GM23338 (cell line): ENCODE results near the gene LRRC42.

Experiments
- EZH2 ChIP-seq: fragments of 200-600 bp; sonication (generic); IDR thresholded peaks from one replicate; pipeline ENCODE4 v1.8.0; 2017; ENCODE audit warnings: antibody characterized with exemption, mild to moderate bottlenecking, low read depth; ENCODE audit not compliant: unreplicated experiment
- EZH2phosphoT487 ChIP-seq: fragments of 200-600 bp; sonication (generic); IDR thresholded peaks from one replicate; pipeline ENCODE4 v1.8.1; 2018; ENCODE audit warnings: antibody characterized with exemption; ENCODE audit not compliant: unreplicated experiment
- JUNB ChIP-seq: IDR thresholded peaks from one replicate; pipeline ENCODE4 v1.6.1; 2016; ENCODE audit warnings: antibody characterized with exemption; ENCODE audit not compliant: unreplicated experiment
- NANOG ChIP-seq: IDR thresholded peaks from 2 replicates; pipeline ENCODE4 v1.6.1; 2016; ENCODE audit warnings: antibody characterized with exemption, borderline replicate concordance
- POLR2AphosphoS5 ChIP-seq: IDR thresholded peaks from 2 replicates; pipeline ENCODE4 v1.6.1; 2016; ENCODE audit warnings: antibody characterized with exemption, low read depth
- ZNF331 ChIP-seq: fragments of 250-450 bp; sonication (Bioruptor Pico); IDR thresholded peaks from 2 replicates; pipeline ENCODE4 v1.5.0; 2020; ENCODE audit warnings: low read depth, mild to moderate bottlenecking, moderate library complexity
- TF ChIP-seq, protein P1 (sequence below), 2 experiments: fragments of 200-600 bp in 1 of 2; sonication (generic) in 1 of 2; conservative IDR thresholded peaks; 2 replicates each; pipeline versions ENCODE4 v1.5.1 to v1.6.1; 2016 to 2017; ENCODE audit warnings: antibody characterized with exemption in 2 of 2, low read depth in 2 of 2, mild to moderate bottlenecking in 2 of 2, moderate library complexity in 1 of 2
- TF ChIP-seq, protein P2 (sequence below): IDR thresholded peaks from one replicate; pipeline ENCODE4 v1.6.1; 2018; ENCODE audit warnings: antibody characterized with exemption; ENCODE audit not compliant: unreplicated experiment
- TF ChIP-seq, protein P3 (sequence below): fragments of 250-450 bp; sonication (Bioruptor Pico); IDR thresholded peaks from 2 replicates; pipeline ENCODE4 v1.5.0; 2020; ENCODE audit warnings: mild to moderate bottlenecking, moderate library complexity
- TF ChIP-seq, protein P4 (sequence below): IDR thresholded peaks from 2 replicates; pipeline ENCODE4 v1.6.1; 2016; ENCODE audit warnings: antibody characterized with exemption

DNA sequence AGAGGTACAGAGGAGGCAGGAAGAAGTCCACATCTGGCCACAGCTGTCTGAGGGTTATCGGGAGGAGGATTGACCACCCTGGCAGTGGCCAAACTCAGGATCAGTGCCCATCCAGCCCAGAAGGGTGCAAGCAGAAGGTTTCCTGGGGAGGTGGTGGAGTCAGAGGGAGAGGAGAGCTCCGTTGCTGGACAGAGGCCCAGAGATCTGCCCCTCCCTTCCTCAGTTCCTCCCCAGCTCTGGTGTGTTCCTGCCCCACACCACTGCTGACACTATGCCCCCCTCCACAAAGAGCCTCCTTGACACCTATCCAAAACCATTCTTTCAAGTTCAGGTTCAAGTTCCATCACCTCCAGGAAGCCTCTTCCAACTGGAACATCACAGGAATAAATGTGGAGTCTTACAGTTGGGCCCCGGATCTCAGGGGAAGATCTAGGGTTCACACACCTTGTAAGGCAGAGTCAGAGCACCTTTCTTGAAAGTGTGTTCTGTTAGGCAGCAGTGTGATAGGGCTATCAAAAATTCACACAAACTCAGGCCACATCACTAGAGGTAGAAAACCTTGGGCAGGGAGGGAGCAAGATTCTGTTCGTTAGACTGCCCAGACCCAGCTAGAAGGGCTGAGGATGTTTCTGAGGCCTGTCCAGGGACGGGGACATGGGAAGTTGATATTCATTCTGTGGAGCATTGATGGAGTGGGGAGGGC is 64.4 kb downstream of the LRRC42 start:
- TF ChIP-seq, protein P1, sequence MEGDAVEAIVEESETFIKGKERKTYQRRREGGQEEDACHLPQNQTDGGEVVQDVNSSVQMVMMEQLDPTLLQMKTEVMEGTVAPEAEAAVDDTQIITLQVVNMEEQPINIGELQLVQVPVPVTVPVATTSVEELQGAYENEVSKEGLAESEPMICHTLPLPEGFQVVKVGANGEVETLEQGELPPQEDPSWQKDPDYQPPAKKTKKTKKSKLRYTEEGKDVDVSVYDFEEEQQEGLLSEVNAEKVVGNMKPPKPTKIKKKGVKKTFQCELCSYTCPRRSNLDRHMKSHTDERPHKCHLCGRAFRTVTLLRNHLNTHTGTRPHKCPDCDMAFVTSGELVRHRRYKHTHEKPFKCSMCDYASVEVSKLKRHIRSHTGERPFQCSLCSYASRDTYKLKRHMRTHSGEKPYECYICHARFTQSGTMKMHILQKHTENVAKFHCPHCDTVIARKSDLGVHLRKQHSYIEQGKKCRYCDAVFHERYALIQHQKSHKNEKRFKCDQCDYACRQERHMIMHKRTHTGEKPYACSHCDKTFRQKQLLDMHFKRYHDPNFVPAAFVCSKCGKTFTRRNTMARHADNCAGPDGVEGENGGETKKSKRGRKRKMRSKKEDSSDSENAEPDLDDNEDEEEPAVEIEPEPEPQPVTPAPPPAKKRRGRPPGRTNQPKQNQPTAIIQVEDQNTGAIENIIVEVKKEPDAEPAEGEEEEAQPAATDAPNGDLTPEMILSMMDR (conservative IDR thresholded peaks at IDR 0.05; ENCODE audit: low read depth in 2 of 2): no peak
- TF ChIP-seq EZH2 (no peak), NANOG (no peak), ZNF331 (CRISPR knock-in tag) (no peak), POLR2AphosphoS5 (no peak), JUNB (no peak), EZH2phosphoT487 (no peak)
- TF ChIP-seq, protein P2, sequence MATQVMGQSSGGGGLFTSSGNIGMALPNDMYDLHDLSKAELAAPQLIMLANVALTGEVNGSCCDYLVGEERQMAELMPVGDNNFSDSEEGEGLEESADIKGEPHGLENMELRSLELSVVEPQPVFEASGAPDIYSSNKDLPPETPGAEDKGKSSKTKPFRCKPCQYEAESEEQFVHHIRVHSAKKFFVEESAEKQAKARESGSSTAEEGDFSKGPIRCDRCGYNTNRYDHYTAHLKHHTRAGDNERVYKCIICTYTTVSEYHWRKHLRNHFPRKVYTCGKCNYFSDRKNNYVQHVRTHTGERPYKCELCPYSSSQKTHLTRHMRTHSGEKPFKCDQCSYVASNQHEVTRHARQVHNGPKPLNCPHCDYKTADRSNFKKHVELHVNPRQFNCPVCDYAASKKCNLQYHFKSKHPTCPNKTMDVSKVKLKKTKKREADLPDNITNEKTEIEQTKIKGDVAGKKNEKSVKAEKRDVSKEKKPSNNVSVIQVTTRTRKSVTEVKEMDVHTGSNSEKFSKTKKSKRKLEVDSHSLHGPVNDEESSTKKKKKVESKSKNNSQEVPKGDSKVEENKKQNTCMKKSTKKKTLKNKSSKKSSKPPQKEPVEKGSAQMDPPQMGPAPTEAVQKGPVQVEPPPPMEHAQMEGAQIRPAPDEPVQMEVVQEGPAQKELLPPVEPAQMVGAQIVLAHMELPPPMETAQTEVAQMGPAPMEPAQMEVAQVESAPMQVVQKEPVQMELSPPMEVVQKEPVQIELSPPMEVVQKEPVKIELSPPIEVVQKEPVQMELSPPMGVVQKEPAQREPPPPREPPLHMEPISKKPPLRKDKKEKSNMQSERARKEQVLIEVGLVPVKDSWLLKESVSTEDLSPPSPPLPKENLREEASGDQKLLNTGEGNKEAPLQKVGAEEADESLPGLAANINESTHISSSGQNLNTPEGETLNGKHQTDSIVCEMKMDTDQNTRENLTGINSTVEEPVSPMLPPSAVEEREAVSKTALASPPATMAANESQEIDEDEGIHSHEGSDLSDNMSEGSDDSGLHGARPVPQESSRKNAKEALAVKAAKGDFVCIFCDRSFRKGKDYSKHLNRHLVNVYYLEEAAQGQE: no peak
- TF ChIP-seq, protein P3, sequence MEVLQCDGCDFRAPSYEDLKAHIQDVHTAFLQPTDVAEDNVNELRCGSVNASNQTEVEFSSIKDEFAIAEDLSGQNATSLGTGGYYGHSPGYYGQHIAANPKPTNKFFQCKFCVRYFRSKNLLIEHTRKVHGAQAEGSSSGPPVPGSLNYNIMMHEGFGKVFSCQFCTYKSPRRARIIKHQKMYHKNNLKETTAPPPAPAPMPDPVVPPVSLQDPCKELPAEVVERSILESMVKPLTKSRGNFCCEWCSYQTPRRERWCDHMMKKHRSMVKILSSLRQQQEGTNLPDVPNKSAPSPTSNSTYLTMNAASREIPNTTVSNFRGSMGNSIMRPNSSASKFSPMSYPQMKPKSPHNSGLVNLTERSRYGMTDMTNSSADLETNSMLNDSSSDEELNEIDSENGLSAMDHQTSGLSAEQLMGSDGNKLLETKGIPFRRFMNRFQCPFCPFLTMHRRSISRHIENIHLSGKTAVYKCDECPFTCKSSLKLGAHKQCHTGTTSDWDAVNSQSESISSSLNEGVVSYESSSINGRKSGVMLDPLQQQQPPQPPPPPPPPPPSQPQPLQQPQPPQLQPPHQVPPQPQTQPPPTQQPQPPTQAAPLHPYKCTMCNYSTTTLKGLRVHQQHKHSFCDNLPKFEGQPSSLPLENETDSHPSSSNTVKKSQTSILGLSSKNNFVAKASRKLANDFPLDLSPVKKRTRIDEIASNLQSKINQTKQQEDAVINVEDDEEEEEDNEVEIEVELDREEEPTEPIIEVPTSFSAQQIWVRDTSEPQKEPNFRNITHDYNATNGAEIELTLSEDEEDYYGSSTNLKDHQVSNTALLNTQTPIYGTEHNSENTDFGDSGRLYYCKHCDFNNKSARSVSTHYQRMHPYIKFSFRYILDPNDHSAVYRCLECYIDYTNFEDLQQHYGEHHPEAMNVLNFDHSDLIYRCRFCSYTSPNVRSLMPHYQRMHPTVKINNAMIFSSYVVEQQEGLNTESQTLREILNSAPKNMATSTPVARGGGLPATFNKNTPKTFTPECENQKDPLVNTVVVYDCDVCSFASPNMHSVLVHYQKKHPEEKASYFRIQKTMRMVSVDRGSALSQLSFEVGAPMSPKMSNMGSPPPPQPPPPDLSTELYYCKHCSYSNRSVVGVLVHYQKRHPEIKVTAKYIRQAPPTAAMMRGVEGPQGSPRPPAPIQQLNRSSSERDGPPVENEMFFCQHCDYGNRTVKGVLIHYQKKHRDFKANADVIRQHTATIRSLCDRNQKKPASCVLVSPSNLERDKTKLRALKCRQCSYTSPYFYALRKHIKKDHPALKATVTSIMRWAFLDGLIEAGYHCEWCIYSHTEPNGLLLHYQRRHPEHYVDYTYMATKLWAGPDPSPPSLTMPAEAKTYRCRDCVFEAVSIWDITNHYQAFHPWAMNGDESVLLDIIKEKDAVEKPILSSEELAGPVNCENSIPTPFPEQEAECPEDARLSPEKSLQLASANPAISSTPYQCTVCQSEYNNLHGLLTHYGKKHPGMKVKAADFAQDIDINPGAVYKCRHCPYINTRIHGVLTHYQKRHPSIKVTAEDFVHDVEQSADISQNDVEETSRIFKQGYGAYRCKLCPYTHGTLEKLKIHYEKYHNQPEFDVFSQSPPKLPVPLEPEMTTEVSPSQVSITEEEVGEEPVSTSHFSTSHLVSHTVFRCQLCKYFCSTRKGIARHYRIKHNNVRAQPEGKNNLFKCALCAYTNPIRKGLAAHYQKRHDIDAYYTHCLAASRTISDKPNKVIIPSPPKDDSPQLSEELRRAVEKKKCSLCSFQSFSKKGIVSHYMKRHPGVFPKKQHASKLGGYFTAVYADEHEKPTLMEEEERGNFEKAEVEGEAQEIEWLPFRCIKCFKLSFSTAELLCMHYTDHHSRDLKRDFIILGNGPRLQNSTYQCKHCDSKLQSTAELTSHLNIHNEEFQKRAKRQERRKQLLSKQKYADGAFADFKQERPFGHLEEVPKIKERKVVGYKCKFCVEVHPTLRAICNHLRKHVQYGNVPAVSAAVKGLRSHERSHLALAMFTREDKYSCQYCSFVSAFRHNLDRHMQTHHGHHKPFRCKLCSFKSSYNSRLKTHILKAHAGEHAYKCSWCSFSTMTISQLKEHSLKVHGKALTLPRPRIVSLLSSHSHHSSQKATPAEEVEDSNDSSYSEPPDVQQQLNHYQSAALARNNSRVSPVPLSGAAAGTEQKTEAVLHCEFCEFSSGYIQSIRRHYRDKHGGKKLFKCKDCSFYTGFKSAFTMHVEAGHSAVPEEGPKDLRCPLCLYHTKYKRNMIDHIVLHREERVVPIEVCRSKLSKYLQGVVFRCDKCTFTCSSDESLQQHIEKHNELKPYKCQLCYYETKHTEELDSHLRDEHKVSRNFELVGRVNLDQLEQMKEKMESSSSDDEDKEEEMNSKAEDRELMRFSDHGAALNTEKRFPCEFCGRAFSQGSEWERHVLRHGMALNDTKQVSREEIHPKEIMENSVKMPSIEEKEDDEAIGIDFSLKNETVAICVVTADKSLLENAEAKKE (CRISPR knock-in tag): no peak
- TF ChIP-seq, protein P4, sequence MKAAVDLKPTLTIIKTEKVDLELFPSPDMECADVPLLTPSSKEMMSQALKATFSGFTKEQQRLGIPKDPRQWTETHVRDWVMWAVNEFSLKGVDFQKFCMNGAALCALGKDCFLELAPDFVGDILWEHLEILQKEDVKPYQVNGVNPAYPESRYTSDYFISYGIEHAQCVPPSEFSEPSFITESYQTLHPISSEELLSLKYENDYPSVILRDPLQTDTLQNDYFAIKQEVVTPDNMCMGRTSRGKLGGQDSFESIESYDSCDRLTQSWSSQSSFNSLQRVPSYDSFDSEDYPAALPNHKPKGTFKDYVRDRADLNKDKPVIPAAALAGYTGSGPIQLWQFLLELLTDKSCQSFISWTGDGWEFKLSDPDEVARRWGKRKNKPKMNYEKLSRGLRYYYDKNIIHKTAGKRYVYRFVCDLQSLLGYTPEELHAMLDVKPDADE: no peak
